Skin epidermis (tissue), 12 donors: ENCODE results near the gene NIPAL1.

ENCODE experiments used
- H3K27ac ChIP-seq, 21 experiments: fragments of 200-600 bp; sonication (generic) in 11 of 21; one replicate each; pipeline ENCODE4 v1.5.0; 2020; ENCODE audit warnings: mild to moderate bottlenecking in 3 of 21, inconsistent platforms in 2 of 21, moderate library complexity in 2 of 21
- H3K4me3 ChIP-seq, 7 experiments: fragments of 200-600 bp; sonication (generic) in 2 of 7; one replicate each; pipeline ENCODE4 v1.5.0; 2020; ENCODE audit warnings: inconsistent platforms in 2 of 7, mild to moderate bottlenecking in 2 of 7, moderate library complexity in 1 of 7

Gene NIPAL1

GRCh38 chr4:48022192-48022799 lies 5.7 kb downstream of the NIPAL1 start:
- no peak overlapping the region for H3K4me3 ChIP-seq
- H3K27ac ChIP-seq, result no peak overlapping the region

GRCh38 chr4:48024522-48024921 lies 8.0 kb downstream of the NIPAL1 start:
- Histone ChIP-seq H3K4me3 (no peak overlapping the region), H3K27ac (no peak overlapping the region)

- Histone ChIP-seq H3K27ac (no peak overlapping the region), H3K4me3 (no peak overlapping the region)
These were observed 8.4 kb downstream of the NIPAL1 start for GRCh38 chr4:48025005-48025404.

- Histone ChIP-seq H3K4me3 (no peak overlapping the region), H3K27ac (no peak overlapping the region)
These were observed 11.1 kb downstream of the NIPAL1 start for GRCh38 chr4:48027653-48028052.

- H3K27ac ChIP-seq, result no peak overlapping the region
- no peak overlapping the region for H3K4me3 ChIP-seq
These were observed 12.1 kb downstream of the NIPAL1 start for GRCh38 chr4:48028696-48029095.

- H3K27ac ChIP-seq, result no peak overlapping the region
- no peak overlapping the region for H3K4me3 ChIP-seq
These were observed 13.9 kb downstream of the NIPAL1 start for GRCh38 chr4:48030470-48030869.

GRCh38 chr4:48031802-48032525 lies 15.4 kb downstream of the NIPAL1 start:
- Histone ChIP-seq H3K27ac (no peak overlapping the region), H3K4me3 (no peak overlapping the region)

- no peak overlapping the region for H3K27ac ChIP-seq
- no peak overlapping the region for H3K4me3 ChIP-seq
These were observed 16.1 kb downstream of the NIPAL1 start for GRCh38 chr4:48032721-48033120.

GRCh38 chr4:48033412-48033811 lies 16.8 kb downstream of the NIPAL1 start:
- Histone ChIP-seq H3K4me3 (no peak overlapping the region), H3K27ac (no peak overlapping the region)

GRCh38 chr4:48033825-48034413 lies 17.3 kb downstream of the NIPAL1 start:
- H3K4me3 ChIP-seq, result no peak overlapping the region
- no peak overlapping the region for H3K27ac ChIP-seq

- H3K4me3 ChIP-seq, result no peak overlapping the region
- no peak overlapping the region for H3K27ac ChIP-seq
These were observed 19.4 kb downstream of the NIPAL1 start for GRCh38 chr4:48035952-48036351.

- Histone ChIP-seq H3K27ac (no peak overlapping the region), H3K4me3 (no peak overlapping the region)
These were observed 20.5 kb downstream of the NIPAL1 start for GRCh38 chr4:48037117-48037462.

- no peak overlapping the region for H3K4me3 ChIP-seq
- H3K27ac ChIP-seq, result no peak overlapping the region
These were observed 22.1 kb downstream of the NIPAL1 start for GRCh38 chr4:48038666-48039065.

GRCh38 chr4:48039561-48039960 lies 23.0 kb downstream of the NIPAL1 start:
- Histone ChIP-seq H3K27ac (no peak overlapping the region), H3K4me3 (no peak overlapping the region)

GRCh38 chr4:48041535-48042137 lies 25.1 kb downstream of the NIPAL1 start:
- H3K27ac ChIP-seq, result no peak overlapping the region

GRCh38 chr4:48042979-48043461 lies 26.4 kb downstream of the NIPAL1 start:
- Histone ChIP-seq H3K27ac (no peak overlapping the region), H3K4me3 (no peak overlapping the region)

More at GRCh38 chr4:48041535-48042137, 25.1 kb downstream of the NIPAL1 start:
- no peak overlapping the region for H3K4me3 ChIP-seq

GRCh38 chr4:48043504-48043903 lies 26.9 kb downstream of the NIPAL1 start:
- Histone ChIP-seq H3K27ac (no peak overlapping the region), H3K4me3 (no peak overlapping the region)

GRCh38 chr4:48044298-48044697 lies 27.7 kb downstream of the NIPAL1 start:
- Histone ChIP-seq H3K4me3 (no peak overlapping the region), H3K27ac (no peak overlapping the region)

GRCh38 chr4:48046059-48046458 lies 29.5 kb downstream of the NIPAL1 start:
- Histone ChIP-seq H3K4me3 (no peak overlapping the region), H3K27ac (no peak overlapping the region)

- peak overlapping the region in 3 of 21 experiments; percentile 10 to 51 (median 23) for H3K27ac ChIP-seq
- no peak overlapping the region for H3K4me3 ChIP-seq
These were observed 30.9 kb downstream of the NIPAL1 start for GRCh38 chr4:48047421-48047844.

- peak overlapping the region in 4 of 21 experiments; percentile 10 to 51 (median 28) for H3K27ac ChIP-seq
- no peak overlapping the region for H3K4me3 ChIP-seq
These were observed 31.3 kb downstream of the NIPAL1 start for GRCh38 chr4:48047896-48048295.
